Measurements from ENCODE around the gene PIK3AP1. TPM values are rescaled to one million over a fixed set of nuclear protein-coding genes. Genes with fewer than 3 reads are reported as not detected.

The PIK3AP1 gene
- total and polyA plus RNA-seq, 2 of the 13 experiments (the other 11 are each of a cell fraction or from before 2014, with no cell fraction given), result 3.6 to 13.8 TPM

GRCh38 chr10:96586419-96587263, 133.7 kb downstream of the PIK3AP1 start, which contains the start of gene TM9SF3 (continued):
- TF ChIP-seq YEATS4 (CRISPR knock-in tag; IDR thresholded peaks at IDR 0.05; ENCODE audit: borderline replicate concordance) (peak; percentile 61), XRCC5 (optimal IDR thresholded peaks at IDR 0.05; ENCODE audit: low read length) (peak; percentile 59), TOPORS (CRISPR knock-in tag; IDR thresholded peaks at IDR 0.05) (peak; percentile 24), ZNF121 (CRISPR knock-in tag; IDR thresholded peaks at IDR 0.05) (peak; percentile 81; the same call in 1 of the 2 replicates), ZNF749 (CRISPR knock-in tag; IDR thresholded peaks at IDR 0.05; ENCODE audit: borderline replicate concordance) (peak; percentile 23; the same call in 1 of the 2 replicates), ZNF263 (CRISPR knock-in tag; IDR thresholded peaks at IDR 0.05) (peak; percentile 36; the same call in 1 of the 2 replicates), ZNF337 (CRISPR knock-in tag; IDR thresholded peaks at IDR 0.05; ENCODE audit: borderline replicate concordance, low read depth) (no peak), ATF7-NPFF (CRISPR knock-in tag; IDR thresholded peaks at IDR 0.05; ENCODE audit: low read depth) (peak; percentile 74; the same call in 1 of the 2 replicates), HOXA3 (CRISPR knock-in tag; IDR thresholded peaks at IDR 0.05) (peak; percentile 60), RARA (CRISPR knock-in tag; IDR thresholded peaks at IDR 0.05) (peak; percentile 43; the same call in 1 of the 2 replicates), PATZ1 (CRISPR knock-in tag; IDR thresholded peaks at IDR 0.05) (peak; percentile 56), MEIS2 (CRISPR knock-in tag; IDR thresholded peaks at IDR 0.05) (0 out of 2 replicates have a peak, but pooled peaks have one; percentile 17), SP2 (CRISPR knock-in tag; IDR thresholded peaks at IDR 0.05) (no peak), GABPB1 (CRISPR knock-in tag; IDR thresholded peaks at IDR 0.05) (peak; percentile 93), MAZ (IDR thresholded peaks at IDR 0.05; ENCODE audit: borderline replicate concordance, low read depth, low read length) (peak; percentile 66; the same call in 1 of the 2 replicates), MAZ (CRISPR knock-in tag; IDR thresholded peaks at IDR 0.05; ENCODE audit: low read depth) (peak; percentile 90), HES4 (CRISPR knock-in tag; IDR thresholded peaks at IDR 0.05; ENCODE audit: borderline replicate concordance) (peak; percentile 25; the same call in 1 of the 2 replicates), NR2C2 (CRISPR knock-in tag; IDR thresholded peaks at IDR 0.05; ENCODE audit: borderline replicate concordance) (peak; percentile 88), PHF20 (CRISPR knock-in tag; IDR thresholded peaks at IDR 0.05) (peak; percentile 74), ZNF746 (CRISPR knock-in tag; IDR thresholded peaks at IDR 0.05) (0 out of 2 replicates have a peak, but pooled peaks have one; percentile 18), PRPF4 (IDR thresholded peaks at IDR 0.05; ENCODE audit: low read depth, low read length, poor library complexity, severe bottlenecking) (no peak), ZNF672 (CRISPR knock-in tag; IDR thresholded peaks at IDR 0.05) (peak; percentile 79; the same call in 1 of the 2 replicates), ZMYM2 (CRISPR knock-in tag; IDR thresholded peaks at IDR 0.05) (no peak)
- TF ChIP-seq, protein P1, sequence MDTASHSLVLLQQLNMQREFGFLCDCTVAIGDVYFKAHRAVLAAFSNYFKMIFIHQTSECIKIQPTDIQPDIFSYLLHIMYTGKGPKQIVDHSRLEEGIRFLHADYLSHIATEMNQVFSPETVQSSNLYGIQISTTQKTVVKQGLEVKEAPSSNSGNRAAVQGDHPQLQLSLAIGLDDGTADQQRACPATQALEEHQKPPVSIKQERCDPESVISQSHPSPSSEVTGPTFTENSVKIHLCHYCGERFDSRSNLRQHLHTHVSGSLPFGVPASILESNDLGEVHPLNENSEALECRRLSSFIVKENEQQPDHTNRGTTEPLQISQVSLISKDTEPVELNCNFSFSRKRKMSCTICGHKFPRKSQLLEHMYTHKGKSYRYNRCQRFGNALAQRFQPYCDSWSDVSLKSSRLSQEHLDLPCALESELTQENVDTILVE (CRISPR knock-in tag; IDR thresholded peaks at IDR 0.05), result peak; percentile 37; the same call in 1 of the 2 replicates
- TF ChIP-seq, protein P2, sequence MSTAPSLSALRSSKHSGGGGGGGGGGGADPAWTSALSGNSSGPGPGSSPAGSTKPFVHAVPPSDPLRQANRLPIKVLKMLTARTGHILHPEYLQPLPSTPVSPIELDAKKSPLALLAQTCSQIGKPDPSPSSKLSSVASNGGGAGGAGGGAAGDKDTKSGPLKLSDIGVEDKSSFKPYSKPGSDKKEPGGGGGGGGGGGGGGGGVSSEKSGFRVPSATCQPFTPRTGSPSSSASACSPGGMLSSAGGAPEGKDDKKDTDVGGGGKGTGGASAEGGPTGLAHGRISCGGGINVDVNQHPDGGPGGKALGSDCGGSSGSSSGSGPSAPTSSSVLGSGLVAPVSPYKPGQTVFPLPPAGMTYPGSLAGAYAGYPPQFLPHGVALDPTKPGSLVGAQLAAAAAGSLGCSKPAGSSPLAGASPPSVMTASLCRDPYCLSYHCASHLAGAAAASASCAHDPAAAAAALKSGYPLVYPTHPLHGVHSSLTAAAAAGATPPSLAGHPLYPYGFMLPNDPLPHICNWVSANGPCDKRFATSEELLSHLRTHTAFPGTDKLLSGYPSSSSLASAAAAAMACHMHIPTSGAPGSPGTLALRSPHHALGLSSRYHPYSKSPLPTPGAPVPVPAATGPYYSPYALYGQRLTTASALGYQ (CRISPR knock-in tag; IDR thresholded peaks at IDR 0.05), result 0 out of 2 replicates have a peak, but pooled peaks have one; percentile 6
